OCI-LY7 (cell line): ENCODE results near the gene PDCD6IP. TPM values are rescaled to one million over a fixed set of nuclear protein-coding genes. Genes with fewer than 3 reads are reported as not detected.
A peak's percentile ranks its signal among the peaks of the same experiment; 100 is the strongest.

ENCODE experiments used
- BruUV-seq: library from RNA; stranded (reverse); fragments of 400-500 nt; replicated peaks from 2 replicates; lab custom pipeline; 2021; lab: Mats Ljungman, UMichigan
- CTCF ChIA-PET: fragments of 300-600 bp; sonication (Branson Sonifier 250); formaldehyde crosslinking; loops from one replicate; lab custom pipeline; 2022; ENCODE audit warnings: antibody characterized with exemption; ENCODE audit not compliant: unreplicated experiment; lab: Charles Lee
- POLR2A ChIA-PET: fragments of 300-600 bp; sonication (Branson Sonifier 250); formaldehyde crosslinking; loops from one replicate; lab custom pipeline; 2022; ENCODE audit warnings: antibody characterized with exemption; lab: Charles Lee
- DNase-seq: peaks from one replicate; pipeline ENCODE4 v3.0.0-alpha.2; 2015; ENCODE audit warnings: low spot score
- H2AFZ ChIP-seq: fragments of 200-600 bp; sonication (generic), shearing (Covaris generic); 2 replicates; pipeline ENCODE4 v1.6.1; 2014; ENCODE audit warnings: mild to moderate bottlenecking, antibody characterized with exemption, low read length, moderate library complexity
- H3K27ac ChIP-seq: fragments of 200-600 bp; sonication (generic); 2 replicates; pipeline ENCODE4 v1.5.1; 2014; ENCODE audit warnings: mixed run types, low read depth, mild to moderate bottlenecking, moderate library complexity, low read length, inconsistent platforms; ENCODE audit not compliant: poor library complexity, severe bottlenecking
- H3K36me3 ChIP-seq: fragments of 200-600 bp; sonication (generic); 2 replicates; pipeline ENCODE4 v1.6.1; 2014; ENCODE audit warnings: mild to moderate bottlenecking, antibody characterized with exemption, low read length, moderate library complexity, mixed read lengths; ENCODE audit not compliant: insufficient read depth
- H3K4me1 ChIP-seq: fragments of 200-600 bp; sonication (generic); 2 replicates; pipeline ENCODE4 v1.5.1; 2014; ENCODE audit warnings: mild to moderate bottlenecking, low read length; ENCODE audit not compliant: insufficient read depth, poor library complexity, severe bottlenecking
- H3K4me2 ChIP-seq: fragments of 200-600 bp; sonication (generic); 2 replicates; pipeline ENCODE4 v1.6.1; 2014; ENCODE audit warnings: mild to moderate bottlenecking, low read length
- H3K4me3 ChIP-seq: fragments of 200-600 bp; sonication (generic); 2 replicates; pipeline ENCODE4 v1.5.1; 2014; ENCODE audit warnings: mild to moderate bottlenecking, low read depth, low read length; ENCODE audit not compliant: poor library complexity, severe bottlenecking
- H3K79me2 ChIP-seq: fragments of 200-600 bp; sonication (generic); 2 replicates; pipeline ENCODE4 v1.6.1; 2016; ENCODE audit warnings: low read depth, mild to moderate bottlenecking, low read length, moderate library complexity, mixed read lengths; ENCODE audit not compliant: insufficient read depth
- H3K9me2 ChIP-seq: fragments of 200-600 bp; sonication (generic); 2 replicates; pipeline ENCODE4 v1.6.1; 2016; ENCODE audit warnings: mild to moderate bottlenecking, low read length, mixed read lengths; ENCODE audit not compliant: insufficient read depth
- H3K9me3 ChIP-seq: fragments of 200-600 bp; sonication (generic); 2 replicates; pipeline ENCODE4 v1.6.1; 2014; ENCODE audit warnings: mild to moderate bottlenecking, mixed run types, low read length, mixed read lengths
- H4K20me1 ChIP-seq: fragments of 200-600 bp; sonication (generic); 2 replicates; pipeline ENCODE4 v1.6.1; 2014; ENCODE audit warnings: mild to moderate bottlenecking, antibody characterized with exemption, low read length, moderate library complexity, mixed read lengths; ENCODE audit not compliant: insufficient read depth
- EZH2phosphoT487 ChIP-seq: fragments of 200-600 bp; sonication (generic); IDR thresholded peaks from 2 replicates; pipeline ENCODE4 v1.6.1; 2018; ENCODE audit warnings: low read depth, borderline replicate concordance, mild to moderate bottlenecking, mixed run types, antibody characterized with exemption, low read length, moderate library complexity, mixed read lengths
- intact Hi-C: fragments of 100-400 bp; cut with micrococcal nuclease; formaldehyde crosslinking; loops from one replicate; pipeline ENCODE4 v1.10.0; 2022; ENCODE audit not compliant: unreplicated experiment
- total RNA-seq, 2 experiments: library from RNA; depleted of rRNA in 1 of 2; stranded (reverse); fragments of >200 nt in 1 of 2; shearing (Covaris generic) in 1 of 2; gene quantifications; 2 replicates each; pipeline ENCODE4 v1.2.3, GENCODE V29; 2014 to 2022
- TF ChIP-seq, protein P1 (sequence below): fragments of 200-600 bp; sonication (generic); conservative IDR thresholded peaks from 2 replicates; pipeline ENCODE4 v1.5.1; 2014; ENCODE audit warnings: mild to moderate bottlenecking, antibody characterized with exemption, low read length, moderate library complexity, mixed read lengths

The PDCD6IP gene
- total RNA-seq, 2 experiments from 2014 or later, result 75.5 to 216 TPM

DNA sequence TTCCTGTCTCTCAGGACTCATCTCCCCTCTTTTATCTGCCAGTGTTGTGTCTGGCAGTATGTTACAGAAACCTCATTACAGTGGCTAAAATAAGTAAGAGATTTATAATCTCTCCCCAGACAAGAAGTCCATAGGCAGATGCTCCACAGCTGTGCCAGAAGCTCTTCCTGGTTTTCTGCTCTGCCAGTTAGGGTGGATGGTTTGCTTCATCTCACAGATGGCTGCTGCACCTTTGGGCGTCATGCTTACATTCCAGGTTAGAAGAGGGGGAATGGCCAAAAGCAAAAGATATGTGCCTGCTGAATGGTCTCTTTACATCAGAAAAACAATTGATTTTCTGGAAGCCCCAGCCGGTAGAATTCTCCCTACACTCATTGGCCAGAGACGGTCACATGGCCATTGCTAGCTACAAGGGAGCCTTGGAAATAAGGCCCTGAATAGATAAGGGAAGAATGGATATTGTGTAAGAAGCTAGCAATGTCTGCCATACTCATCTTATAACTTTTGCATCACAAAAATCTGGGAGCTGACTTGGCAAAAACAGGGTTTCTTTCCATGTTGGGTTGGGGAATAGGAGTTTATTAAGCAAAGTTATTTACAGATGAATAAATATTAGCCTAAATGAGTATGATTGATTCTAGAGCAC is 91.1 kb downstream of the PDCD6IP start:
- intact Hi-C loops, result loop anchor here (10.0 kb wide), 2 partner anchors 125 to 385 kb away; no protein-coding TSS in a partner anchor
- peak overlapping the region; percentile 44; the same call in 1 of the 2 replicates for H2AFZ ChIP-seq
- CTCF ChIA-PET, result no interaction called here

DNA sequence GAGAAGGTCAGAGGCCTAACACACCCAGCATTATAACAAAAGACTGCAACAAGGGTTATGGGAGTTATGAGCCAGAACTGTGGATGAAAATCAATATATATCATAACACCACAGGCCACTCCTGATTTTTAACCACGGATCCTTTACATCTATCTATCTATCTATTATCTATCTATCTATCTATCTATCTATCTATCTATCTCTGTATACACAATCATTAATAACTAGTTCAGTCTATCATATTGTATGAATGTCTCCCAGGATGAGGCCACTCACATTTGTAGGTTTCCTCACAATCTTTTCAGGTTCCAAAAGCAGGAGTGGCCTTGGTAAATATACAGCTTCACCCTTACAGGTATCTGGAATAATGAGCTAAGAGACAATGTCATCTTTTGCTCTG is 94.2 kb downstream of the PDCD6IP start:
- H2AFZ ChIP-seq, result no peak overlapping the region
- intact Hi-C loops, result no loop called here
- no peaks in the 10 kb centered on the region for H4K20me1 ChIP-seq
- no peaks in the 10 kb centered on the region for H3K9me3 ChIP-seq
- ChIA-PET CTCF (no interaction called here), POLR2A (no interaction called here)
- no peak overlapping the region for H3K4me2 ChIP-seq
- TF ChIP-seq, protein P1, sequence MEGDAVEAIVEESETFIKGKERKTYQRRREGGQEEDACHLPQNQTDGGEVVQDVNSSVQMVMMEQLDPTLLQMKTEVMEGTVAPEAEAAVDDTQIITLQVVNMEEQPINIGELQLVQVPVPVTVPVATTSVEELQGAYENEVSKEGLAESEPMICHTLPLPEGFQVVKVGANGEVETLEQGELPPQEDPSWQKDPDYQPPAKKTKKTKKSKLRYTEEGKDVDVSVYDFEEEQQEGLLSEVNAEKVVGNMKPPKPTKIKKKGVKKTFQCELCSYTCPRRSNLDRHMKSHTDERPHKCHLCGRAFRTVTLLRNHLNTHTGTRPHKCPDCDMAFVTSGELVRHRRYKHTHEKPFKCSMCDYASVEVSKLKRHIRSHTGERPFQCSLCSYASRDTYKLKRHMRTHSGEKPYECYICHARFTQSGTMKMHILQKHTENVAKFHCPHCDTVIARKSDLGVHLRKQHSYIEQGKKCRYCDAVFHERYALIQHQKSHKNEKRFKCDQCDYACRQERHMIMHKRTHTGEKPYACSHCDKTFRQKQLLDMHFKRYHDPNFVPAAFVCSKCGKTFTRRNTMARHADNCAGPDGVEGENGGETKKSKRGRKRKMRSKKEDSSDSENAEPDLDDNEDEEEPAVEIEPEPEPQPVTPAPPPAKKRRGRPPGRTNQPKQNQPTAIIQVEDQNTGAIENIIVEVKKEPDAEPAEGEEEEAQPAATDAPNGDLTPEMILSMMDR, result no peak
- no peak for TF ChIP-seq EZH2phosphoT487
- H3K79me2 ChIP-seq, result no peaks in the 10 kb centered on the region
- no peaks in the 10 kb centered on the region for H3K36me3 ChIP-seq
- H3K27ac ChIP-seq, result no peak overlapping the region
- H3K4me3 ChIP-seq, result no peak overlapping the region
- H3K4me1 ChIP-seq, result no peaks in the 10 kb centered on the region
- no TSS peak for BruUV-seq
- DNase-seq, result no peak
- H3K9me2 ChIP-seq, result no peaks in the 10 kb centered on the region

More for the DNA sequence above, 91.1 kb downstream of the PDCD6IP start:
- Histone ChIP-seq H3K4me1 (no peaks in the 10 kb centered on the region), H4K20me1 (no peaks in the 10 kb centered on the region), H3K79me2 (no peaks in the 10 kb centered on the region), H3K4me3 (no peak overlapping the region), H3K4me2 (no peak overlapping the region), H3K27ac (no peak overlapping the region), H3K9me3 (no peaks in the 10 kb centered on the region), H3K9me2 (no peaks in the 10 kb centered on the region), H3K36me3 (no peaks in the 10 kb centered on the region)
- POLR2A ChIA-PET, result interaction anchor here (0.7 to 2.2 kb wide), 2 partner anchors 22 to 74 kb away, joined by 4 to 5 read pairs; no protein-coding TSS in a partner anchor
- BruUV-seq, result no TSS peak
- no peak for DNase-seq
- TF ChIP-seq, protein P1, result no peak
- TF ChIP-seq EZH2phosphoT487, result no peak

DNA sequence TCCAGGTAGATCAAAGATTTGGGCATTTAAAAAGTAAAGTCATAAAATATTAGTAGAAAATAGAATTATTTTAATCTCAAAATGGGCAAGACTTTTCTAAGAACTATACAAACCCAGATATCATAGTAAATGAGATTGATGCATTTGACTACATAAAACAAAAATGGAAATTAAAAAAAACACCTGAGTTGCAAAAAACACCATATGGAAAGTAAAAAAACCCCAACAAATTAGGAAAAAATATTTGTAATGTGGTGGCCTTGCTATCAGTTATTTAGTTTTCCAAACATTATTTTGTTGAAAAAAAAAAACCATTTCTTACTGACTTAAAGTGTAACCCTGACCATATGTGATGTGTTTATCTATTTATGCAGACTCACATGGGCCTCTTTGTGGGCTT is 97.2 kb downstream of the PDCD6IP start:
- no peak for DNase-seq
- H2AFZ ChIP-seq, result no peak overlapping the region
- H3K27ac ChIP-seq, result no peak overlapping the region
- ChIA-PET POLR2A (interaction anchor here (0.6 to 0.7 kb wide), 2 partner anchors 347 to 1648 kb away, joined by 3 read pairs; no protein-coding TSS in a partner anchor), CTCF (no interaction called here)
- H3K36me3 ChIP-seq, result no peaks in the 10 kb centered on the region
- no peaks in the 10 kb centered on the region for H3K9me3 ChIP-seq
- no peaks in the 10 kb centered on the region for H4K20me1 ChIP-seq
- BruUV-seq, result no TSS peak
- H3K79me2 ChIP-seq, result no peaks in the 10 kb centered on the region
- H3K4me1 ChIP-seq, result no peaks in the 10 kb centered on the region
- no peak overlapping the region for H3K4me2 ChIP-seq
- no peak overlapping the region for H3K4me3 ChIP-seq
- TF ChIP-seq, protein P1, result no peak
- TF ChIP-seq EZH2phosphoT487, result no peak
- no peaks in the 10 kb centered on the region for H3K9me2 ChIP-seq
- intact Hi-C loops, result no loop called here
